IgD-negative memory B cell (primary cell): ENCODE data around the gene PDE4D. TPM values are rescaled to one million over a fixed set of nuclear protein-coding genes. Genes with fewer than 3 reads are reported as not detected.
"Not testable (repeated sequence)": the region's sequence is repeated elsewhere in the genome, so short reads cannot be mapped to it uniquely, and the experiment has no call there.

Experiments used
- H3K27ac Mint-ChIP-seq, 3 donors: one replicate each; pipeline ENCODE4 v1.8.0; 2020 to 2022; ENCODE audit warnings: mild to moderate bottlenecking in 3 of 3, mixed read lengths in 3 of 3, moderate library complexity in 1 of 3
- H3K27me3 Mint-ChIP-seq: one replicate; pipeline ENCODE4 v1.8.0; 2021; ENCODE audit warnings: mixed read lengths
- H3K36me3 Mint-ChIP-seq: one replicate; pipeline ENCODE4 v1.8.0; 2020; ENCODE audit warnings: mild to moderate bottlenecking, mixed read lengths
- H3K4me1 Mint-ChIP-seq, 3 donors: one replicate each; pipeline ENCODE4 v1.8.0; 2020 to 2022; ENCODE audit warnings: mixed read lengths in 3 of 3, mild to moderate bottlenecking in 1 of 3
- H3K4me3 Mint-ChIP-seq, 4 donors: one replicate each; pipeline ENCODE4 v1.8.0; 2020 to 2022; ENCODE audit warnings: mild to moderate bottlenecking in 4 of 4, mixed read lengths in 4 of 4, moderate library complexity in 3 of 4
- H3K9me3 Mint-ChIP-seq, 3 donors: one replicate each; pipeline ENCODE4 v1.8.0; 2020 to 2021; ENCODE audit warnings: mixed read lengths in 3 of 3, mild to moderate bottlenecking in 1 of 3
- polyA plus RNA-seq: library from polyadenylated mRNA; unstranded; fragments of 300-500 nt; fragmentation: Illumina TruSeq; gene quantifications from one replicate; pipeline ENCODE4 v1.2.3, GENCODE V29; 2021

Gene PDE4D
- polyA plus RNA-seq, 1 donor from 2014 or later, result 18.8 TPM

DNA sequence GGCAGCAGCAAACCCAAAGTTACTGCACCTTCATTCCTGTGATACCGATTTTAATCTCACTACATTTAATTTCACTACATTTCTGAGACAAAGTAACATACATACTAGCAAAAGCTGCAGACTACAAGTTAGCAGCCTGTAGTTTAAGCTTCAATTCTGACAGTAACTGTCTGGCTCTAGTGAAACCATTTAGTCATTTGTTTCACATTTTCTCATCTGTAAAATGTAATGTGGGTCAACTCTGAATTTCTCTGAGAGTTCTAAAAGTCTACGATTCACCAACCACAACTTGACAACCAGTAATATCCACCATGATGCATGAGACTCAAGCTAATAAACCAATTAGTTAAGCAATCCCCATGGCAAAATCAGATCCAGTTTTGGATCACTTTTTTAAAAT is 408.9 kb downstream of the PDE4D start:
- H3K4me1 Mint-ChIP-seq, result peaks cover 10 to 27% (median 23%) of the 10 kb centered on the region in 3 donors
- no peaks in the 10 kb centered on the region for H3K27me3 Mint-ChIP-seq
- H3K36me3 Mint-ChIP-seq, result peaks cover 8% of the 10 kb centered on the region
- H3K9me3 Mint-ChIP-seq, result no peaks in the 10 kb centered on the region
- no peak overlapping the region for H3K4me3 Mint-ChIP-seq
- no peak overlapping the region for H3K27ac Mint-ChIP-seq

GRCh38 chr5:59483971-59484472 is 409.5 kb downstream of the PDE4D start:
- H3K27ac Mint-ChIP-seq, result no peak overlapping the region
- peak overlapping the region in 1 of 4 donors; percentile 37 for H3K4me3 Mint-ChIP-seq
- H3K36me3 Mint-ChIP-seq, result peaks cover 8% of the 10 kb centered on the region
- H3K4me1 Mint-ChIP-seq, result peaks cover 10 to 28% (median 23%) of the 10 kb centered on the region in 3 donors
- no peaks in the 10 kb centered on the region for H3K9me3 Mint-ChIP-seq
- H3K27me3 Mint-ChIP-seq, result no peaks in the 10 kb centered on the region

DNA sequence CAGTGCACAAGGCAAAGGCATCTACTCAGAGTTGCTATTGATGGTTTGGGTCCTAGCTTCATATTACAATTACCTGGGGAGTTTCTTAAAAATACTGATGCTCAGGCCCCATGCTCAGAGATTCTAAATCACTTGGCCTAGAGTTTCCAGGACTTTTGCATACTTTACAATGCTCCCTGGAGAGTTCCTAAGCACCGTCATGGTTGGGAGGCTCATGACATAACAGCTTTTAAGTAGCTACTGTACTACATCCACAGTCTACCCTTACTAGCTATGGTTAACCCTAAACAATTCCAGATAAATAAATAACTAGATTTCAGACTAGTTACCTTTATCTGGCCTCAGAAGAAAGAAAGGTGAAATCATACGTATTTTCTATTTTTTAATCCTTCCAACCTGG is 414.4 kb downstream of the PDE4D start:
- H3K4me3 Mint-ChIP-seq, result no peak overlapping the region
- H3K4me1 Mint-ChIP-seq, result peaks cover 0 to 4% (median 1%) of the 10 kb centered on the region in 3 donors
- H3K27me3 Mint-ChIP-seq, result no peaks in the 10 kb centered on the region
- H3K9me3 Mint-ChIP-seq, result peaks cover 0 to 5% (median 4%) of the 10 kb centered on the region in 3 donors
- peaks cover 8% of the 10 kb centered on the region for H3K36me3 Mint-ChIP-seq
- no peak overlapping the region for H3K27ac Mint-ChIP-seq

GRCh38 chr5:59474324-59474723 is 419.2 kb downstream of the PDE4D start:
- no peaks in the 10 kb centered on the region for H3K36me3 Mint-ChIP-seq
- H3K27ac Mint-ChIP-seq, result no peak overlapping the region
- H3K27me3 Mint-ChIP-seq, result no peaks in the 10 kb centered on the region
- H3K4me1 Mint-ChIP-seq, result peaks cover 0 to 9% (median 5%) of the 10 kb centered on the region in 3 donors
- H3K4me3 Mint-ChIP-seq, result no peak overlapping the region
- peaks cover 0 to 5% (median 4%) of the 10 kb centered on the region in 3 donors for H3K9me3 Mint-ChIP-seq

GRCh38 chr5:59473611-59474010 is 419.9 kb downstream of the PDE4D start:
- Mint-ChIP-seq H3K9me3 (peaks cover 0 to 5% (median 4%) of the 10 kb centered on the region in 3 donors), H3K36me3 (peaks cover 2% of the 10 kb centered on the region), H3K4me3 (no peak overlapping the region), H3K27me3 (no peaks in the 10 kb centered on the region), H3K4me1 (peaks cover 0 to 9% (median 5%) of the 10 kb centered on the region in 3 donors), H3K27ac (no peak overlapping the region)

DNA sequence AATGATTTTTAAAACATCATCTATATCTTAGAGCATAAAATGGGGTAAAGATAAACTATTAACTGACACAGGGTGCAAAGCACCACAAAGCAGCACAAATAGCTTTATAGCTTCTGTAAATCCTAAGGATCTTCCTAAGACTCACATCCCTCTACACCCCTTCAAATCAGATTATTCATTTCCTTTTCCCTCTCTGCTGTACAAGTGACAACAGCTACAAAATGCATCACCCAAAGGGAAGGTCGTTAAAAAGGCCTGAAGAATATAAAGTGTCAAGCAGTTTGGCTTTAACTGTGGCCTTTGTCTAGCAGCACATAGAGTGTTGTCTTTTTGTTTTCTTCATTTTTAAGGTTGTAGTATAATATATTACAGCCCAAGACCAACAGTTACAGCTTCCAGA is 422.1 kb downstream of the PDE4D start:
- Mint-ChIP-seq H3K4me1 (peaks cover 0 to 8% (median 7%) of the 10 kb centered on the region in 3 donors), H3K27ac (peak overlapping the region in 1 of 3 donors; percentile 91), H3K27me3 (no peaks in the 10 kb centered on the region), H3K36me3 (peaks cover 6% of the 10 kb centered on the region), H3K9me3 (no peaks in the 10 kb centered on the region), H3K4me3 (no peak overlapping the region)

GRCh38 chr5:59467969-59468368 is 425.6 kb downstream of the PDE4D start:
- Mint-ChIP-seq H3K4me3 (no peak overlapping the region), H3K4me1 (peaks cover 0 to 5% (median 1%) of the 10 kb centered on the region in 3 donors), H3K27me3 (no peaks in the 10 kb centered on the region), H3K9me3 (no peaks in the 10 kb centered on the region), H3K27ac (no peak overlapping the region), H3K36me3 (peaks cover 6% of the 10 kb centered on the region)

GRCh38 chr5:59466271-59466670 is 427.3 kb downstream of the PDE4D start:
- H3K27me3 Mint-ChIP-seq, result no peaks in the 10 kb centered on the region
- H3K36me3 Mint-ChIP-seq, result peaks cover 6% of the 10 kb centered on the region
- peaks cover 0 to 1% (median 0%) of the 10 kb centered on the region in 3 donors for H3K4me1 Mint-ChIP-seq
- H3K4me3 Mint-ChIP-seq, result no peak overlapping the region
- H3K27ac Mint-ChIP-seq, result no peak overlapping the region
- H3K9me3 Mint-ChIP-seq, result no peaks in the 10 kb centered on the region

DNA sequence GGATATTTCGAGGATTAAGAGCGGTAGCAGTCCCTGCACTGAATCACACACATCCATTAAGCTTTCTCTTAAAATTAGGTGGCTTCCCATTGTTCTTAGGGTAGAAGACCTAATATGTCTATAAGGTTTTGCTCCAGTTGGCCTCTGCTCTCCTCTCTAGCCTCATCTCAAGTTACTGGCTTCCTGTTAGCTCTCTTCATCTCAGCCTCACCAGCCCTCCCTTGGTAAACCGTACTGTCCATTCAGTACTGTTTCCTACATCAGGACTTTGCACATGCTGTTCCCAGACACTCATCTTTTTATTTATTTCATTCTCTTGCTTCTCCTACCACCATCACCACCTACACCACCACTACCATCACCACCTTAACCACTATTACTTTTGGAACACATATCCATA is 428.6 kb downstream of the PDE4D start:
- H3K9me3 Mint-ChIP-seq, result no peaks in the 10 kb centered on the region
- no peaks in the 10 kb centered on the region for H3K27me3 Mint-ChIP-seq
- H3K4me3 Mint-ChIP-seq, result no peak overlapping the region
- no peak overlapping the region for H3K27ac Mint-ChIP-seq
- H3K4me1 Mint-ChIP-seq, result peaks cover 0 to 3% (median 0%) of the 10 kb centered on the region in 3 donors
- H3K36me3 Mint-ChIP-seq, result peaks cover 6% of the 10 kb centered on the region

GRCh38 chr5:59463618-59464166 is 429.8 kb downstream of the PDE4D start:
- not testable (repeated sequence) for H3K9me3 Mint-ChIP-seq, H3K36me3 Mint-ChIP-seq, H3K4me1 Mint-ChIP-seq, H3K27me3 Mint-ChIP-seq, H3K27ac Mint-ChIP-seq
- H3K4me3 Mint-ChIP-seq, result peak overlapping the region in 1 of 4 donors; percentile 9

DNA sequence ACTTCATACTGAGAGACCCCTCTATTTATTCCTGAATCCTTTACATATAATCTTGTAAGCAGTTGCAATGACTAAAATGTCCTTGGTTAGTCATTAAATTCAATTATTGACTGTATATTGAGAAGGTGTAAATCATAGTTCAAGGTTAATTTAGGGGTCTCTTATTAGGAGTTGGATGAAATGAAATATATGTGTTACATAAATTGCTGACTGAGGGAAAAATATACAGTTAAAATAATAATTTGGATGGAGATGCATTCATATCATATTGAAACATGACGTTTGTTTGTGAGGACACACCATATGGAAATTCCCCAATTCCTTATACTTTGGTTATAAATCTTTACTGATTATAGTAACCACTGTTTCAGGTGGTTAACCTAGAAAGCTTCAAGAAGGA is 430.6 kb downstream of the PDE4D start:
- Mint-ChIP-seq H3K36me3 (peaks cover 6% of the 10 kb centered on the region), H3K4me3 (no peak overlapping the region), H3K27me3 (no peaks in the 10 kb centered on the region), H3K4me1 (peaks cover 0 to 3% (median 0%) of the 10 kb centered on the region in 3 donors), H3K27ac (peak overlapping the region in 1 of 3 donors; percentile 1), H3K9me3 (no peaks in the 10 kb centered on the region)

DNA sequence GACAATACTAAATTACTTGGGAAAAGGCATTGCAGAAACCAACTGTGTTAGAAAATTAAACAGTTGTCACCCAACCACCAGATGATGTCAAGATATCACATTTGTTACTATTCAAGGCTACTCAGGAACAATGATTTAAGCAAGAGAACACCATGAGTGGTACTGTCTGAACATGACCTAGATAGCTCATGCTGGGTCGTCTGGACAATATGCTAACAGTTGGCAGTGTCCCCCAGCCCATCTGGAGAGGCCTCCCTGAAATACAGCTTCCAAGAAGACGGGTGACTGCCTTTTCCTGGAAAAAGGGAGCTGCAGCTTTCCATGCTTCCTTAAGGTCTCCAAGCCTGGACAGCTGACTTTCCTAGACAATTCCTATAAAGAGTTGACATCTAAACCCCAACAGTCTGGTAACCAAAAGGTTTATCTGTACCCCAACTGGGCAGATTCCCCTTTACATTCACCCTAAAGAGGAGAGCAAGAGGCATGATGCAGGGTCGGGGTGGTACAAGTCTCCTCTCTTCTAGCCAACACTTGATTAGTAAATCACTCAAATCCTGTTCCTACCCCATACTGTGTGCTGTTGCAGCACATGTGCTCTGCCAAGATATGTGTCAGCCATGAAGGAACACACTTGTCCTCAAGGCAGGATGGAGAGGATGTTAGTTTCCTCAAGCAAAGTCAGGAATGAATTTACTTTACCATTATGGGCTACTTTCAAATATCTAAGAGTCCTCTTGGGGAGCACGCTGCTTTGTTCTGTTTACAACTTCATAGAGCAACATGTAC is 433.0 kb downstream of the PDE4D start:
- Mint-ChIP-seq H3K36me3 (peaks cover 5% of the 10 kb centered on the region), H3K27ac (peak overlapping the region in 1 of 3 donors; percentile 78), H3K9me3 (peaks cover 2 to 7% (median 3%) of the 10 kb centered on the region in 3 donors), H3K4me3 (no peak overlapping the region), H3K4me1 (peaks cover 0 to 3% (median 0%) of the 10 kb centered on the region in 3 donors), H3K27me3 (peaks cover 3% of the 10 kb centered on the region)

GRCh38 chr5:59458966-59459729 is 434.4 kb downstream of the PDE4D start:
- Mint-ChIP-seq H3K4me3 (no peak overlapping the region), H3K27me3 (peaks cover 3% of the 10 kb centered on the region)

DNA sequence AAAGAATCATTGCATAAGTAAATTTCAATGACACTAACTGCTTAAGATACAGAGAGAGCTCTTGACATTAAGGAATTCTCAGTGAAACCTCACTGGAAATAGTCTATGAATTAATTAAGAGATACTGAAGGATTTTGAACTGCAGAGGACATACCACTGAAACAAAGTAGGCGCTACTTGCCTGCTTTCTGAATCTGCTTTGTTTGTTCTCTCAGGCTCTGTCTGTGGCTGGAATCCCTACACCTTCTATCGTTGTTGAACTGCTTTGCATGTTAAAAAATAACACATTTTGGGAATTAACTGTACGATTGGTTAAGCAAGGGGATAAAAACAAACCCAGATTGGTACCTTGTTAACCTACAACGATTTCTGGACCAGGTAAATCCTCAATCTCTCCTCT is 435.2 kb downstream of the PDE4D start:
- no peak overlapping the region for H3K27ac Mint-ChIP-seq
- H3K9me3 Mint-ChIP-seq, result peaks cover 3 to 7% (median 4%) of the 10 kb centered on the region in 3 donors

More at GRCh38 chr5:59458966-59459729, 434.4 kb downstream of the PDE4D start:
- H3K36me3 Mint-ChIP-seq, result peaks cover 11% of the 10 kb centered on the region
- H3K9me3 Mint-ChIP-seq, result peaks cover 3 to 7% (median 4%) of the 10 kb centered on the region in 3 donors
- H3K27ac Mint-ChIP-seq, result no peak overlapping the region
- H3K4me1 Mint-ChIP-seq, result peaks cover 0 to 5% (median 0%) of the 10 kb centered on the region in 3 donors

More for the DNA sequence above, 435.2 kb downstream of the PDE4D start:
- Mint-ChIP-seq H3K4me1 (peaks cover 0 to 5% (median 0%) of the 10 kb centered on the region in 3 donors), H3K27me3 (peaks cover 3% of the 10 kb centered on the region), H3K4me3 (no peak overlapping the region), H3K36me3 (peaks cover 11% of the 10 kb centered on the region)
